Cardiac atrium fibroblast (primary cell): ENCODE data around the gene PRDM4. TPM values are rescaled to one million over a fixed set of nuclear protein-coding genes. Genes with fewer than 3 reads are reported as not detected.

ENCODE experiments used
- total RNA-seq: library from RNA; depleted of rRNA; stranded (reverse); fragments of >200 nt; gene quantifications from 2 replicates; pipeline ENCODE4 v1.2.3, GENCODE V29; 2015

PRDM4 gene, protein sequence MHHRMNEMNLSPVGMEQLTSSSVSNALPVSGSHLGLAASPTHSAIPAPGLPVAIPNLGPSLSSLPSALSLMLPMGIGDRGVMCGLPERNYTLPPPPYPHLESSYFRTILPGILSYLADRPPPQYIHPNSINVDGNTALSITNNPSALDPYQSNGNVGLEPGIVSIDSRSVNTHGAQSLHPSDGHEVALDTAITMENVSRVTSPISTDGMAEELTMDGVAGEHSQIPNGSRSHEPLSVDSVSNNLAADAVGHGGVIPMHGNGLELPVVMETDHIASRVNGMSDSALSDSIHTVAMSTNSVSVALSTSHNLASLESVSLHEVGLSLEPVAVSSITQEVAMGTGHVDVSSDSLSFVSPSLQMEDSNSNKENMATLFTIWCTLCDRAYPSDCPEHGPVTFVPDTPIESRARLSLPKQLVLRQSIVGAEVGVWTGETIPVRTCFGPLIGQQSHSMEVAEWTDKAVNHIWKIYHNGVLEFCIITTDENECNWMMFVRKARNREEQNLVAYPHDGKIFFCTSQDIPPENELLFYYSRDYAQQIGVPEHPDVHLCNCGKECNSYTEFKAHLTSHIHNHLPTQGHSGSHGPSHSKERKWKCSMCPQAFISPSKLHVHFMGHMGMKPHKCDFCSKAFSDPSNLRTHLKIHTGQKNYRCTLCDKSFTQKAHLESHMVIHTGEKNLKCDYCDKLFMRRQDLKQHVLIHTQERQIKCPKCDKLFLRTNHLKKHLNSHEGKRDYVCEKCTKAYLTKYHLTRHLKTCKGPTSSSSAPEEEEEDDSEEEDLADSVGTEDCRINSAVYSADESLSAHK
- 16.8 and 17.7 TPM in 2 replicates for total RNA-seq

GRCh38 chr12:107760809-107761501 lies at the start of gene PRDM4:
PRDM4 (minus strand) TSS chr12:107761137; CDS start chr12:107760515, 622 bp downstream.

GRCh38 chr12:107774349-107775029 lies 13.6 kb upstream of the PRDM4 start, which contains the start of gene ASCL4:
ASCL4 (plus strand) TSS chr12:107774704; CDS start chr12:107775219, 515 bp downstream.

DNA sequence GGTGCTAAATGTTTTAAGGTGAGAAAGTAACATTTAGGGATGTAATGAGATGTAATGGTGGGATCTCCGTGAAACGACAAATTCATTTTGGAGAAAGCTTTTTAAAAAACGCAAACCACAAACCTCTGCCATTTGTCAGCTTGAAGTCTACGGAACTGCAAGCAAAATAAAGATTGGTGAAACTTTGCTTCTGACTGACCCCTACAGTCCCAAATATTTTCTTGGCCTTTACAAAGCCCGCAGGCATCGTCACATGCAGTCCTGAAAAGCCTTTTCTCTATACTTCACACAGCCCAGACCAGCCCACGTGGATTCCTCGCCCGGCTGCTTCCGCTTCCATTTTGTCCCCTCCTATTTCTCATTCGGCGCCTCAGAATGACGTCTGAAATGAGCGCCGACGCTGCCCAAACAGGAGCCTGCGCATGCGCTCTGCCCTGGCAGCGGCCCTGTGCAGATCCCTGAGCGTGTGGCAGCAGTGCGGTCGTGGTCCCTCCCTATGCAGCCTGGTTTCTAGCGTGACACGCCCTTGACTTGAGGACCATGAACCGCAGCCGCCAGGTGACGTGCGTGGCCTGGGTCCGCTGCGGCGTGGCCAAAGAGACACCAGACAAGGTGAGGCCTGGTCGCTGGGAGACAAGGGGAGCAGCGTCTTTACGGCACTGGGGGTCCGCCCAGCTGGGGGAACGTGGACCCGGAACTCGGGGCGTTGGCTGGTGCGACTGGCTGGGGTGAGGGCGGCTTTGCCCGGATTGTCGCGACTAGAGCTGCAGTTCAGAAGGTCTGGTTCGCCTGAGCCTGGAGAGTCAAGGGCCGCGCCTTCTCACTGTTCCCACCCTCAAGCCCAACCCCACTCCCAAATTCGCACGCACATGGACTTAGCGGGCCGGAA lies 75.3 kb downstream of the PRDM4 start, which contains the start of gene PWP1:
PWP1 (plus strand) TSS at position 440 of the 889 bp plus-strand sequence; CDS start at position 541, 101 bp downstream.

Other genes starting within 250 kb of the PRDM4 start
- 63.7 and 69.2 TPM in 2 replicates for gene PWP1, start 75.3 kb downstream of the PRDM4 start, total RNA-seq
- not detected in 2 replicates for gene ASCL4, start 13.6 kb upstream of the PRDM4 start, total RNA-seq